ENCODE measurements around the gene EIF2S1. TPM values are rescaled to one million over a fixed set of nuclear protein-coding genes. Genes with fewer than 3 reads are reported as not detected.

EIF2S1 gene
- total and polyA plus RNA-seq, 2 donors from 2014 or later, result 52.8 to 78.2 TPM

DNA sequence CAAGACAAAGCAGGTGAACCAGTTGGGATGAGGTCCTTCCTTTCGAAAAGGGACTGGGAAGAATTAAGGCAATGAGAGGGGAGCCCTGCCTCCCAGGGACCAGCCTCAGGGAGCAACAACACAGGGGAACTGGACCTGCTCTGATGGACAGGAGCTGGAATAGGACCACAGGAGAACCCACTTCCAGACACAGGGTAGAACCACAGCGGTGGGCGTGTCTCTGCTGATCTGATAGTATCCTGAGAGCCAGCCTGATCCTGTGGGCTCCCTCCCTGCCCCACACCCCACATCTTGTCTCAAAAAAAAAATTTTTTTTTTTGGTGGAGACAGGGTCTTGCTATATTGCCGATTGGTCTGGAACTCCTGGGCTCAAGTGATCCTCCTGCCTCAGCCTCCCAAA lies 65.5 kb downstream of the EIF2S1 start:
- intact Hi-C loops (cut with DNase I), result loop anchor here (5.0 kb wide), 1 partner anchor 142 kb away; no protein-coding TSS in a partner anchor
- no peak overlapping the region for H3K9ac ChIP-seq (ENCODE audit: low read length in 3 of 3)
- no peaks in the 10 kb centered on the region for H3K9me3 ChIP-seq (ENCODE audit: control insufficient read depth in 2 of 3, insufficient read depth in 1 of 3, low read length in 3 of 3)
- FAIRE-seq (no peak), DNase-seq (no peak)
- no peaks in the 10 kb centered on the region for H3K27me3 ChIP-seq (ENCODE audit: control insufficient read depth, insufficient read depth, low read length)
- H3K36me3 ChIP-seq (ENCODE audit: control insufficient read depth in 2 of 3, insufficient read depth in 3 of 3, low read length in 3 of 3), result no peaks in the 10 kb centered on the region
- TF ChIP-seq, protein P1, sequence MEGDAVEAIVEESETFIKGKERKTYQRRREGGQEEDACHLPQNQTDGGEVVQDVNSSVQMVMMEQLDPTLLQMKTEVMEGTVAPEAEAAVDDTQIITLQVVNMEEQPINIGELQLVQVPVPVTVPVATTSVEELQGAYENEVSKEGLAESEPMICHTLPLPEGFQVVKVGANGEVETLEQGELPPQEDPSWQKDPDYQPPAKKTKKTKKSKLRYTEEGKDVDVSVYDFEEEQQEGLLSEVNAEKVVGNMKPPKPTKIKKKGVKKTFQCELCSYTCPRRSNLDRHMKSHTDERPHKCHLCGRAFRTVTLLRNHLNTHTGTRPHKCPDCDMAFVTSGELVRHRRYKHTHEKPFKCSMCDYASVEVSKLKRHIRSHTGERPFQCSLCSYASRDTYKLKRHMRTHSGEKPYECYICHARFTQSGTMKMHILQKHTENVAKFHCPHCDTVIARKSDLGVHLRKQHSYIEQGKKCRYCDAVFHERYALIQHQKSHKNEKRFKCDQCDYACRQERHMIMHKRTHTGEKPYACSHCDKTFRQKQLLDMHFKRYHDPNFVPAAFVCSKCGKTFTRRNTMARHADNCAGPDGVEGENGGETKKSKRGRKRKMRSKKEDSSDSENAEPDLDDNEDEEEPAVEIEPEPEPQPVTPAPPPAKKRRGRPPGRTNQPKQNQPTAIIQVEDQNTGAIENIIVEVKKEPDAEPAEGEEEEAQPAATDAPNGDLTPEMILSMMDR (IDR thresholded peaks at IDR 0.05; ENCODE audit: borderline replicate concordance, extremely low read depth, insufficient read depth), result no peak
- H3K4me3 ChIP-seq (ENCODE audit: low read length in 3 of 3), result no peak overlapping the region
- no peak overlapping the region for H3K27ac ChIP-seq (ENCODE audit: low read depth in 2 of 2, low read length in 2 of 2)
- H3K4me1 ChIP-seq (ENCODE audit: control insufficient read depth in 2 of 3, insufficient read depth in 2 of 3, low read depth in 1 of 3, low read length in 3 of 3), result peaks cover 0 to 3% (median 0%) of the 10 kb centered on the region in 3 donors

DNA sequence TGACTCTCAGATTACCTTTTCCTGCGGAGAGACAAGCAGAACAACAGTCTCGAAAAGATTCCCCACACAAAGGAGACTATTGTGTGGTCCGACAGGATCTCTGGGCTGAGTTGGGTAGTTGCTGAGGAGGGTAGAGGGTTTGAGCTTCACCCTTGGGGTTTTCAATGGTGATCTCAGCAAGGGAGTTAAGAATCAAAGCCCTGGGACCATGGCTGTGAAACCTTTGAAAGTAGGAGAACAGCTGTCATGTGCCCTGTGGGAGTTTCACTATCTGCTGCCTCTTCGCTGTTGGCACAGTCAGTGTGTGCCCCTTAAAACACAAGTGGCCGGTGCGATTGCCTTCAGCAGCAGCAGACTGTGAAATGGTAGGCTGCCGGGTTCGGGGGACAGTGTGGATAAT lies 66.0 kb downstream of the EIF2S1 start:
- TF ChIP-seq, protein P1 (IDR thresholded peaks at IDR 0.05; ENCODE audit: borderline replicate concordance, extremely low read depth, insufficient read depth), result no peak
- H3K27me3 ChIP-seq (ENCODE audit: control insufficient read depth, insufficient read depth, low read length), result no peaks in the 10 kb centered on the region
- intact Hi-C loops (cut with DNase I), result loop anchor here (5.0 kb wide), 1 partner anchor 141 kb away; no protein-coding TSS in a partner anchor
- no peaks in the 10 kb centered on the region for H3K9me3 ChIP-seq (ENCODE audit: control insufficient read depth in 2 of 3, insufficient read depth in 1 of 3, low read length in 3 of 3)
- no peak overlapping the region for H3K9ac ChIP-seq (ENCODE audit: low read length in 3 of 3)
- no peaks in the 10 kb centered on the region for H3K36me3 ChIP-seq (ENCODE audit: control insufficient read depth in 2 of 3, insufficient read depth in 3 of 3, low read length in 3 of 3)
- no peak overlapping the region for H3K4me3 ChIP-seq (ENCODE audit: low read length in 3 of 3)
- no peak for DNase-seq
- H3K4me1 ChIP-seq (ENCODE audit: control insufficient read depth in 2 of 3, insufficient read depth in 2 of 3, low read depth in 1 of 3, low read length in 3 of 3), result peaks cover 0 to 3% (median 0%) of the 10 kb centered on the region in 3 donors
- H3K27ac ChIP-seq (ENCODE audit: low read depth in 2 of 2, low read length in 2 of 2), result no peak overlapping the region
- FAIRE-seq, result no peak

DNA sequence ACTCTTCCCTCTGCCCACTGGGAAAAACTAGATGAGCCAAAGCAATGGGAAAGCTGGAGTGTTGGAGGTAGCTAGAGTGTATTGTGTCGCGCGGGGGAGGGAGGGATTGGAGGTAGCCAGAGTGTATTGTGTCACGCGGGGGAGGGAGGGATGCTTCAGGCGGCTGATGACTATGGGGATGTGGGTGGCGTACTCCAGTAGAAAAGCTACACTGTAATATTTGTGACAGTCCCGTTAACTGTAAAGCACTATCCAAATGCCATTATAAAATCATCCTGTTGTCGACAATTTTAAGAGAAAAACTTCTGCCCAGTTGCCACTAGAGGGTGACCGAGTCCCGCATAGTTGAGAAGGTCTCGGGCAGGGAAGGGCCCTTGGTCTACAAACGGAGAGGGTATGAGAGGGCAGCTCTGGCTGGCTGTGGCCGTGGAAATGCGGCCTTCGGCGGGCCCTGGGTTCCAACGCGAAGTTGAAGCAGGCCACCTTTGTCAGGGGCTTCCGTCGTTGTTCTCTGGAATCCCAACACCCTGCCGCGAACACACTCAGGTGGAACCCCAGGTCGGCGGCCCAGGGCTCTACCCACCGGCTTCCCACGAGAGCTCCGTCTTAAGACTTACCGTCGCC lies 67.0 kb downstream of the EIF2S1 start:
- DNase-seq (peak; percentile 87 to 93 (median 88)), FAIRE-seq (no peak)
- Histone ChIP-seq H3K9me3 (ENCODE audit: control insufficient read depth in 2 of 3, insufficient read depth in 1 of 3, low read length in 3 of 3) (no peaks in the 10 kb centered on the region), H3K27ac (ENCODE audit: low read depth in 2 of 2, low read length in 2 of 2) (no peak overlapping the region), H3K36me3 (ENCODE audit: control insufficient read depth in 2 of 3, insufficient read depth in 3 of 3, low read length in 3 of 3) (no peaks in the 10 kb centered on the region), H3K27me3 (ENCODE audit: control insufficient read depth, insufficient read depth, low read length) (no peaks in the 10 kb centered on the region), H3K4me3 (ENCODE audit: low read length in 3 of 3) (no peak overlapping the region), H3K4me1 (ENCODE audit: control insufficient read depth in 2 of 3, insufficient read depth in 2 of 3, low read depth in 1 of 3, low read length in 3 of 3) (peaks cover 0 to 3% (median 0%) of the 10 kb centered on the region in 3 donors), H3K9ac (ENCODE audit: low read length in 3 of 3) (peak overlapping the region in 1 of 3 donors; percentile 46)
- TF ChIP-seq, protein P1 (IDR thresholded peaks at IDR 0.05; ENCODE audit: borderline replicate concordance, extremely low read depth, insufficient read depth), result peak; percentile 80
- intact Hi-C loops (cut with DNase I), result loop anchor here (5.0 kb wide), 1 partner anchor 140 kb away; no protein-coding TSS in a partner anchor

Data from kidney (tissue), 14 donors.